Measurements from ENCODE around the gene SDS.

Gene SDS

GRCh38 chr12:113403435-113404415, at the start of gene SDS:
Gene SDS (minus strand): TSS chr12:113403887. CDS start chr12:113399708, 4,179 bp downstream.
- DNase-seq: no peak

- no peak for DNase-seq
Measured at GRCh38 chr12:113453330-113453729, 49.6 kb upstream of the SDS start.

- no peak for DNase-seq
Measured at GRCh38 chr12:113452458-113452857, 48.8 kb upstream of the SDS start.

GRCh38 chr12:113449839-113450238, 46.2 kb upstream of the SDS start:
- no peak for DNase-seq

- no peak for DNase-seq
Measured at GRCh38 chr12:113449299-113449698, 45.6 kb upstream of the SDS start.

- DNase-seq: no peak
Measured at GRCh38 chr12:113448873-113449272, 45.2 kb upstream of the SDS start.

- DNase-seq: no peak
Measured at GRCh38 chr12:113445544-113446171, 42.0 kb upstream of the SDS start.

GRCh38 chr12:113443030-113443539, 39.4 kb upstream of the SDS start:
- no peak for DNase-seq

- no peak for DNase-seq
Measured at GRCh38 chr12:113440947-113441782, 37.5 kb upstream of the SDS start.

- DNase-seq: no peak
Measured at GRCh38 chr12:113440336-113440735, 36.6 kb upstream of the SDS start.

GRCh38 chr12:113439606-113440030, 35.9 kb upstream of the SDS start:
- DNase-seq: no peak

- no peak for DNase-seq
Measured at GRCh38 chr12:113439301-113439597, 35.6 kb upstream of the SDS start.

- DNase-seq: no peak
Measured at GRCh38 chr12:113438523-113439300, 35.0 kb upstream of the SDS start.

- DNase-seq: no peak
Measured at GRCh38 chr12:113437729-113438100, 34.0 kb upstream of the SDS start.

GRCh38 chr12:113436993-113437728, 33.5 kb upstream of the SDS start:
- no peak for DNase-seq

GRCh38 chr12:113436586-113436985, 32.9 kb upstream of the SDS start:
- no peak for DNase-seq

- no peak for DNase-seq
Measured at GRCh38 chr12:113435367-113435766, 31.7 kb upstream of the SDS start.

GRCh38 chr12:113432986-113433385, 29.3 kb upstream of the SDS start:
- DNase-seq: no peak

GRCh38 chr12:113428482-113428881, 24.8 kb upstream of the SDS start:
- DNase-seq: no peak

GRCh38 chr12:113427882-113428281, 24.2 kb upstream of the SDS start:
- no peak for DNase-seq

GRCh38 chr12:113425960-113426453, 22.3 kb upstream of the SDS start:
- no peak for DNase-seq
